ENCODE results near the gene DDX1. TPM values are rescaled to one million over a fixed set of nuclear protein-coding genes. Genes with fewer than 3 reads are reported as not detected.

The DDX1 gene
- total and polyA plus RNA-seq, 4 experiments from 2014 or later, result 53.3 to 61.7 (median 57.1) TPM

DNA sequence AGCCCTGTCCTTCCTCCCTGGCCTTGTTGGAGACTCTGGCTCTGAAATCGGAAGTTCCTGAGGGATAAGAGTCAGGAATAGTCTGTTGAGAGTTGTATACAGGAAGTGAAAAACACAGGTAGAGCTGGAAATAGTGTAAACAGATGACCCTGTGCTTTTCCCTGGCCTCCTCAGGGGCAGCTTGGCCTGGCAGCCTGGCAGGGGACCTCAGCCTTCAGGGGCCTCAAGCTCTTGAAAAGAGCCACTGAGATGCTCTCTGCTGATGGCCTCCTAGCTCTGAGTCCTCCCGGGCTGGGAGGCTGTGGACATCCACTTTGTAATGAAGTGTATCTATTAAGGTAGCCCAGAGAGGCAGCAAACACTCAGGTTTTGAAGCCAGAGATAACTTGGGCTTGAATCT lies 79.3 kb downstream of the DDX1 start:
- no peak for DNase-seq

GRCh38 chr2:15671409-15671808 lies 79.7 kb downstream of the DDX1 start:
- CTCF ChIA-PET (ENCODE audit: partially characterized antibody), result no interaction called here
- H3K4me3 Mint-ChIP-seq, result no peak overlapping the region

More for the DNA sequence above, 79.3 kb downstream of the DDX1 start:
- Mint-ChIP-seq H3K27me3 (peaks cover 8 to 22% of the 10 kb centered on the region in 2 donors), H3K9me3 (peaks cover 0 to 2% (median 0%) of the 10 kb centered on the region in 8 donors), H3K36me3 (no peaks in the 10 kb centered on the region), H3K4me1 (peaks cover 0 to 1% (median 0%) of the 10 kb centered on the region in 4 donors), H3K4me3 (no peak overlapping the region), H3K27ac (no peak overlapping the region)
- no peaks in the 10 kb centered on the region for H3K9me3 ChIP-seq (ENCODE audit: control insufficient read depth in 1 of 2, low read length in 2 of 2)
- POLR2A ChIA-PET (ENCODE audit: partially characterized antibody), result no interaction called here
- no peaks in the 10 kb centered on the region for H3K4me1 ChIP-seq (ENCODE audit: insufficient read depth, low read length)
- intact Hi-C loops (cut with micrococcal nuclease), result no loop called here
- H3K27me3 ChIP-seq (ENCODE audit: insufficient read depth, low read length), result no peaks in the 10 kb centered on the region
- H3K36me3 ChIP-seq (ENCODE audit: insufficient read depth, low read length), result no peaks in the 10 kb centered on the region
- H3K4me3 ChIP-seq (ENCODE audit: low read length in 2 of 2), result no peak overlapping the region
- H3K27ac ChIP-seq (ENCODE audit: low read depth, low read length), result no peak overlapping the region
- CTCF ChIA-PET (ENCODE audit: partially characterized antibody), result no interaction called here

GRCh38 chr2:15671842-15672815 lies 80.5 kb downstream of the DDX1 start:
- no peak overlapping the region for H3K4me3 Mint-ChIP-seq
- peaks cover 8 to 16% of the 10 kb centered on the region in 2 donors for H3K27me3 Mint-ChIP-seq
- peaks cover 0 to 1% (median 0%) of the 10 kb centered on the region in 4 donors for H3K4me1 Mint-ChIP-seq
- H3K9me3 ChIP-seq (ENCODE audit: control insufficient read depth in 1 of 2, low read length in 2 of 2), result no peaks in the 10 kb centered on the region
- intact Hi-C loops (cut with micrococcal nuclease), result no loop called here
- H3K36me3 ChIP-seq (ENCODE audit: insufficient read depth, low read length), result no peaks in the 10 kb centered on the region
- no peak for DNase-seq
- H3K4me3 ChIP-seq (ENCODE audit: low read length in 2 of 2), result no peak overlapping the region
- ChIA-PET CTCF (ENCODE audit: partially characterized antibody) (no interaction called here), POLR2A (ENCODE audit: partially characterized antibody) (no interaction called here)
- H3K36me3 Mint-ChIP-seq, result no peaks in the 10 kb centered on the region
- no peaks in the 10 kb centered on the region for H3K27me3 ChIP-seq (ENCODE audit: insufficient read depth, low read length)
- peaks cover 0 to 2% (median 0%) of the 10 kb centered on the region in 8 donors for H3K9me3 Mint-ChIP-seq
- H3K4me1 ChIP-seq (ENCODE audit: insufficient read depth, low read length), result no peaks in the 10 kb centered on the region
- no peak overlapping the region for H3K27ac Mint-ChIP-seq
- no peak overlapping the region for H3K27ac ChIP-seq (ENCODE audit: low read depth, low read length)

More at GRCh38 chr2:15671409-15671808, 79.7 kb downstream of the DDX1 start:
- Mint-ChIP-seq H3K9me3 (peaks cover 0 to 2% (median 0%) of the 10 kb centered on the region in 8 donors), H3K27ac (no peak overlapping the region), H3K4me1 (peaks cover 0 to 1% (median 0%) of the 10 kb centered on the region in 4 donors), H3K36me3 (no peaks in the 10 kb centered on the region), H3K27me3 (peaks cover 8 to 18% of the 10 kb centered on the region in 2 donors)
- no peaks in the 10 kb centered on the region for H3K4me1 ChIP-seq (ENCODE audit: insufficient read depth, low read length)
- H3K36me3 ChIP-seq (ENCODE audit: insufficient read depth, low read length), result no peaks in the 10 kb centered on the region
- intact Hi-C loops (cut with micrococcal nuclease), result no loop called here
- H3K9me3 ChIP-seq (ENCODE audit: control insufficient read depth in 1 of 2, low read length in 2 of 2), result no peaks in the 10 kb centered on the region
- no peak for DNase-seq
- no peak overlapping the region for H3K4me3 ChIP-seq (ENCODE audit: low read length in 2 of 2)
- H3K27me3 ChIP-seq (ENCODE audit: insufficient read depth, low read length), result no peaks in the 10 kb centered on the region
- no peak overlapping the region for H3K27ac ChIP-seq (ENCODE audit: low read depth, low read length)
- POLR2A ChIA-PET (ENCODE audit: partially characterized antibody), result no interaction called here

DNA sequence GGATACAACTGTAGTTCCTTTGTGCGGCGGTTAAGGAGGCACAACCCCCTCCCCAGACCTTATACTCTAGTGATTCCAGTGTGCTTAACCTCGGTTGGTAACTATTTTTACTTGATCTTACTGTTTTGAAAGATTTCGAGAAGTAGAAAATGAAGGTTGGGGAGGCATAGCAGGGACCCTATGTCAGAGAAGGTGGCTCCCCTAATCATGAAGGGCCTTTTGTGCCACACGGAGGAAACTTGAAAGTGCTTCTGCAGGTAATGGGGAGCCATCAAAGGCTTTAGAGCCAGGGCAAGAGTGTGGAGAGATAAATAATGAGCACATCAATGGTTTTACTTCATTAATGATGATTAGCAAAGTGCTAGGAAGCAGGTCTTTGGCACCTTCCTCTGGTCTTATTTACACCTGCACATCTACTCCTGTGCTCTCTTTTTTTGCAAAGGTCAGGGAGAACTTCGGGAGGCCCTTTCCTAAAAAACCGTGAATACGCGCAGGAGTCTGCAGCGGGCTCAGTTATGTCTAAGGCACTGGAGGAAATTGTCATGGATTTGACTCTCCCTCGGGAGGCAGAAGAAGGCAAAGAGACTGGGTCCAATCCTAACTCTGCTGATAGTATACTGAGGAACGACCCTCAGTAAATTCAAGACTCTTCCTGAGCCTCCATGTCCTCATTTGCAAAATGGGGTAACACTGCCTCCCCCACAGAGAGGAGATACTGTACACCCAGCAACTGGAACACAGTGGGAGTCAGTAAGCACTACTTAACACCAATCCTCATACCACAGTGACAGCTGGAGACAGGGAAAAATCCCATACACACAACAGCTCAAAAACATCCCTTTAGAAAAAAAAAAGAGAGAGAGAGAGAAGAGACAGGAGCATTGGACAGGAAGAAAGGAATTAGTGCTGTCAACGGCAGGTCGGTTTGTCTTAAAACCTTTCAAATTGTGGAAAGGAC lies 81.6 kb downstream of the DDX1 start:
- H3K27ac ChIP-seq (ENCODE audit: low read depth, low read length), result no peak overlapping the region
- H3K27me3 ChIP-seq (ENCODE audit: insufficient read depth, low read length), result no peaks in the 10 kb centered on the region
- Mint-ChIP-seq H3K4me3 (no peak overlapping the region), H3K9me3 (peaks cover 0 to 2% (median 0%) of the 10 kb centered on the region in 8 donors), H3K4me1 (peaks cover 0 to 1% (median 0%) of the 10 kb centered on the region in 4 donors), H3K36me3 (no peaks in the 10 kb centered on the region), H3K27ac (no peak overlapping the region), H3K27me3 (peaks cover 5 to 11% of the 10 kb centered on the region in 2 donors)
- no peak overlapping the region for H3K4me3 ChIP-seq (ENCODE audit: low read length in 2 of 2)
- no peaks in the 10 kb centered on the region for H3K36me3 ChIP-seq (ENCODE audit: insufficient read depth, low read length)
- no peaks in the 10 kb centered on the region for H3K4me1 ChIP-seq (ENCODE audit: insufficient read depth, low read length)
- ChIA-PET POLR2A (ENCODE audit: partially characterized antibody) (no interaction called here), CTCF (ENCODE audit: partially characterized antibody) (no interaction called here)
- H3K9me3 ChIP-seq (ENCODE audit: control insufficient read depth in 1 of 2, low read length in 2 of 2), result no peaks in the 10 kb centered on the region
- no peak for DNase-seq
- intact Hi-C loops (cut with micrococcal nuclease), result no loop called here

DNA sequence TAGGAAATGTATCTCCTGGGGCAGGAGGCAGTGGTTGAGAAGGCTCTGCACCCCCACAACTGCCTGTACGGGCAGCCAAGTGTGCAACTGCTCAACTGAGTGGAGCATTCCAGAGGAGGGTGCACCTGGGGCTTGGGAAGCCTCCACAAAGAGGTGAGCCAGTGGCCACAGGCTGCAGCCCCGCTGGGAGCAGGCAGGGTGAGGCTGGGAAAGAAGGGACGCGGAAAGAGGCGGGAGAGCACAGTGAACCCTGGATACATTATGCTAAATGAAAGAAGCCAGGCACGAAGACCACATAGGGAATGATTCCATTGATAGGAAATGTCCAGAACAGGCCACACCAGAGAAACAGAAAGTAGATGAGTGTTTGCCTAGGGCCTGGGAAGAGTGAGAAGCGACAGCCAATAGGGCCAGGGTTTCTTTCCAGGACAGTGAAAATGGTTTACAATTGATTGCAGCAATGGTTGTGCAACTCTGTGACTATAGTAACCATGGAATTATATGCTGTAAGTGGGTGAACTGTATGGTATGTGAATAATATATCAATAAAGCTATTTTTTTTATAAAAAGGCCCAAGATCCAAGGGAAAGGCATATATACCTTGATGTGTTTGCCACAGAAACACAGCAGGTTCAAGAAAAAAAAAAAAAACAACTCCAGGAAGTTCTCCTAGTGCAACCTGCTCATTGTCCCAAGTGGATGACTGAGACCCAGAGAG lies 82.4 kb downstream of the DDX1 start:
- H3K27ac Mint-ChIP-seq, result no peak overlapping the region
- H3K4me3 Mint-ChIP-seq, result no peak overlapping the region
- H3K27me3 ChIP-seq (ENCODE audit: insufficient read depth, low read length), result no peaks in the 10 kb centered on the region
- POLR2A ChIA-PET (ENCODE audit: partially characterized antibody), result no interaction called here
- H3K4me1 ChIP-seq (ENCODE audit: insufficient read depth, low read length), result no peaks in the 10 kb centered on the region
- H3K36me3 Mint-ChIP-seq, result no peaks in the 10 kb centered on the region
- no peaks in the 10 kb centered on the region for H3K4me1 Mint-ChIP-seq
- no peaks in the 10 kb centered on the region for H3K36me3 ChIP-seq (ENCODE audit: insufficient read depth, low read length)
- intact Hi-C loops (cut with micrococcal nuclease), result no loop called here
- no peak overlapping the region for H3K27ac ChIP-seq (ENCODE audit: low read depth, low read length)
- no peak for DNase-seq
- H3K9me3 ChIP-seq (ENCODE audit: control insufficient read depth in 1 of 2, low read length in 2 of 2), result no peaks in the 10 kb centered on the region
- H3K4me3 ChIP-seq (ENCODE audit: low read length in 2 of 2), result no peak overlapping the region
- CTCF ChIA-PET (ENCODE audit: partially characterized antibody), result no interaction called here
- peaks cover 5 to 10% of the 10 kb centered on the region in 2 donors for H3K27me3 Mint-ChIP-seq
- H3K9me3 Mint-ChIP-seq, result peaks cover 0 to 2% (median 0%) of the 10 kb centered on the region in 8 donors

DNA sequence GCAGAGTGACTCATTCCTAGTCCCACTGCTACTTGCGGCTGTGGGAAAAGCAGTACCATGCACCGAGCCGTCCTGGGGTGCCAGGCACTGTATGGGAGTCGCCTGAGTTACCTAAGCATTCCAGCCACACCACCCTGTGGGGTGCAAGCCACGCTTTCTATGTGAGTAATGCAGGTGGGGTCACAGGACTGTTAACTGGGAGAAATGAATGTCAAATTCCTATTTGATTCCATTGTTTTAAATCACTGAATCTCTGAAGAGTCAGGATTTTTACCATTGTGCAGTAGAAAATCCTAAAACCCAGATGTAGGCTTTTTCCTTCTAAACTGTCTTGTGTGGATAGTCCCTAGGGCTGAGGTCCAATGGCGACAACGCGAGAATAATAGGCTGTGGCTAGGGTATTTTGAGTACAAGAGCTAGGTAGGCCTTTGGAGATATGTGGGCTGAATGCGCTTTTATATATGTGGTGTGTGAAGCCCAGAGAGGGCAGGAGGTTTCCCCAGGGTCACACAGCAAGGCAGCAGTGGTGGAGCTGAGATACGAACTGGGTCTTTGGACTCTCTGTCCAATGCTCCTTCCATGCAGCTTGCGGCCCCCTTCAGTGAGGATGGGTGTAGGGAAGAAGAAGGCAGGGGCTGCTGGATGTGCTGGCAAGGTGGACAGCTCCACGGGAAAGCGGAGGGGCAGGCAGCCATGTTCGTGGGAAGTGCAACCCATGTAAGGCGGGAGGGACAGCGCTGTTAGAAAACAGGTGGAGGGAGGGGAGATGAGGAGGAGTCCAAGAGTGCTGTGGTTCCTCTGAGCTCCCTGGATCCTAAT lies 83.2 kb downstream of the DDX1 start:
- no peaks in the 10 kb centered on the region for H3K4me1 Mint-ChIP-seq
- peak overlapping the region in 1 of 7 donors; percentile 31 for H3K27ac Mint-ChIP-seq
- peaks cover 5 to 10% of the 10 kb centered on the region in 2 donors for H3K27me3 Mint-ChIP-seq
- intact Hi-C loops (cut with micrococcal nuclease), result no loop called here
- POLR2A ChIA-PET (ENCODE audit: partially characterized antibody), result no interaction called here
- H3K36me3 ChIP-seq (ENCODE audit: insufficient read depth, low read length), result no peaks in the 10 kb centered on the region
- no peak overlapping the region for H3K4me3 Mint-ChIP-seq
- no peak overlapping the region for H3K4me3 ChIP-seq (ENCODE audit: low read length in 2 of 2)
- no peaks in the 10 kb centered on the region for H3K9me3 ChIP-seq (ENCODE audit: control insufficient read depth in 1 of 2, low read length in 2 of 2)
- no peak for DNase-seq
- H3K4me1 ChIP-seq (ENCODE audit: insufficient read depth, low read length), result no peaks in the 10 kb centered on the region
- no peak overlapping the region for H3K27ac ChIP-seq (ENCODE audit: low read depth, low read length)
- H3K9me3 Mint-ChIP-seq, result peaks cover 0 to 4% (median 0%) of the 10 kb centered on the region in 8 donors
- H3K27me3 ChIP-seq (ENCODE audit: insufficient read depth, low read length), result no peaks in the 10 kb centered on the region
- CTCF ChIA-PET (ENCODE audit: partially characterized antibody), result no interaction called here
- H3K36me3 Mint-ChIP-seq, result no peaks in the 10 kb centered on the region
